GM19035 (cell line): ENCODE results near the gene PEF1.

Experiments used
- ATAC-seq: cut with Tn5 transposase; IDR thresholded peaks from one replicate; pipeline ENCODE4 v1.9.1; 2021; ENCODE audit not compliant: unreplicated experiment

Gene PEF1, protein sequence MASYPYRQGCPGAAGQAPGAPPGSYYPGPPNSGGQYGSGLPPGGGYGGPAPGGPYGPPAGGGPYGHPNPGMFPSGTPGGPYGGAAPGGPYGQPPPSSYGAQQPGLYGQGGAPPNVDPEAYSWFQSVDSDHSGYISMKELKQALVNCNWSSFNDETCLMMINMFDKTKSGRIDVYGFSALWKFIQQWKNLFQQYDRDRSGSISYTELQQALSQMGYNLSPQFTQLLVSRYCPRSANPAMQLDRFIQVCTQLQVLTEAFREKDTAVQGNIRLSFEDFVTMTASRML

DNA sequence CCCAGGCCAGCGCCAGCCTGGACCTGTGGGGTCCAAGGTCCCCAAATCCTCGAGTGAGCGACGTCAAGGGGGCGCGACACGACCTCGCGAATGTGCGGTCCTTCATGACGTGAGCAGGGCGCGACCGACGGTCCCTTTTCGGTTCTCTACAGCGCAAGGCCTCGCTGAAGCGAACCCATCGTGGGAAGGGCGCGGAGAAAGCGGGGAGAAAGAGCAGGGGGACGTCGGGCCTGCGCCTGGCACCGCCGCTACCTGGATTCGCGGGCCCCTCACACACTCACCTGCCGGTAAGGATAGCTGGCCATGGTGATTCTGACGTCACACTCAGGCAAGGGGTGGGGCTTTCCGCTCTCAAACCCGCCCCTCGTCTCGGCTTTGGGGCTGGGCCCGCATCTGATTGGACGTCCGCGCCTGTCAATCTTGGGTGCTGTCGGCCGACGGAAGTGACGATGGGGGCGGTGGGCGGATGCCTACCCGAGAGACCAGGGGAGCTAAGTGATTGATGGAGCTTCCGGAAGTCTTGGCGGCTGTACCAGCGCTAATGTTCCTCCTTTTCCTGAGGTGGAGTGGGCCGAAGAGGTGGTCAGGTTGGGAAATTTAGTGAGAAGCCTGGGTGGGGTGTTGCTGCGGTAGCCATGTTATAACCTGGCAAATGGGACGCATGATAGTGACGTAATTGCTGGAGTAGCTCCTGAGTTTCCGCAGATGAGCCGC, at the start of gene PEF1:
PEF1 (minus strand) TSS at position 317 of the 714 bp plus-strand sequence; CDS start at position 305, 12 bp downstream.
- peak; percentile 95 for ATAC-seq

DNA sequence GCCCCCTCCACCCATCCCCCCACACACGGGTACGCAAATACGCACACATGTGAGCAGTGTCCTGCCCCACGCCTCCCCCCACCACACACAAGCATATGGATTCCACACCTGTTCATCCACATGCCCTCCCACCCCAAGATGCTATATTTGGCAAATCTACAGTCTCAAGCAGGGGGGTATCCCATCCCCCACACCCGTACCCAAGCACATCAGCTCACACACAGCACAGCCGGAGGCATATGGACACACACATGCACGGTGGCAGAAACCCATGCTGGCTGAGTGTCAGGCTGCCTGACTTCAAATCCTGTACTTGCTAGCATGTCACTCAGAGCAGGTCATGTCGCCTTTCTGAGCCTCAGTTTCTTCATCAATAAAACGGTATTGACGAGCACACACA, 48.6 kb upstream of the PEF1 start:
- no peak for ATAC-seq

DNA sequence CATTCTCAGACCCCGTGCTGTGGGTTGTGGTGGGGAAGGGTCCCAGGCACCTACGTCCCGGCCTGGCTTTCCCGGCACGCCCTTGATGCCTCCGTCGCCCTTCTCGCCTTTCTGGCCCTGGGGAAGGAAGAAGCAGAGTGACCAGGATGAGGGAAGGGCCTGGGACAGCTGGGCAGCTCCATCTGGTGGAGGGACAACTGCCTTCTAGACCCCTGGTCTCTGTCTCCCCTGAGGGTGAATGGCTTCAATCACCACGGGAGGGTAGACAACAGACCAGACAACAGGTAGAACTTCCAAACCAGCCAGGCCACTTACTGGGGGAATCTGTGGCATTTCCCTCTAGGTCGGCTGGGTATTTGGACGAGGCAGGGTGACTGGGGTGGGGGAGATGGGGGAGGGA, 47.3 kb upstream of the PEF1 start:
- ATAC-seq, result no peak

DNA sequence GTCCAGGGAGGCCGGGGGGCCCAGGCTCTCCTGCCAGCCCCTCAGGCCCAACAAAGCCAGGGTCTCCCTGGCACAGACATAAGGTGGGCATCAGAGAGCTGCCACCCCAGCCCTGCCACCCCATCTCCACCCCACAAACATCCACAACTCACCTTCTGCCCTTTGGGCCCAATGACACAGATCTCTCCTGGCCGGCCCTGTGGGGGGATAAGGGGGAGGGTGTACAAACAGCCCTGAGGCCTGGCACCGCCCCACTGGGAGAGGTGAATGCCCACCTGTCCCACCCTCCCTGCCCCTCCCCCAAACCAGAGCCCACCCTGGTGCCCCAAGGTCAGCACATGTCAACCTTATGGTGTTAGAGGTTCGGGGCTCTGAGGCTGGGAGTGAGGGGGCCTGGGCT, 46.8 kb upstream of the PEF1 start:
- ATAC-seq, result no peak

DNA sequence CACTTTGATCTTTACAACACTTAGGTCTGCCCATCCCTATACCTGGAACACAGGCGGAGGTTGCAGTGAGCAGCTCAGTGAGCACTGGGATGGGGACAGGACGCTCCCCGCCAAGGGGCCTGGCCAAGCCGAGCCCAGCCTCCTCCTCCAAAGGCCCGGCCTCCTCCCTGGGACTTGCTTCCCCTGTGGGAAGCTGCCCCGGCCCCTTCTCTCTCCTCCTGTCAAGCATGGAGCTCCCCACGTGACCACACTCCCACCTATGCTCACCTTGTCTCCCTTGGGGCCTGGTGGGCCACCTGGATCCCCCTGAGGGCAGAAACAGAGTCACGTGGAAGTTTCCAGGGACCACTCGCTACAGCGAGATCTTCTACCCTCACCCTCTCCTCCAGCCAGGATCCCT, 46.2 kb upstream of the PEF1 start:
- no peak for ATAC-seq

DNA sequence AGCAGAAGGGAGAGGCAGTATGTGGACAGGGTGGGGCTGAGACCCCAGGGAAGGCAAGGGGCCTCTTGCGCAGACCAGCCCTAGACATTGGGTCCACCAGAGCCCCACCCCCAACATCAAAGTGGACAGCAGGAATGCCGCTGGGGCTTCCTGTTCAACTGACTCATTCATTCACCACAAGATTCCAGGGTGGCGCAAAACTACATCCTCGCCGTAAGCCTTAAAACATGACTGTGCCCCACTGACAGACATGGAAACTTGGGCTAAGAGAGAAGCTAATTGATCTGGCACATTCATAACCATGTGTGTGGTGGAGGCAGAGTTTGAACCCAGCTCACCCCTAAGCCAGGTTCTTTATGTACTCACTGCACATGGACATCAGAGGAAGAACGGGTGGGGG, 45.2 kb upstream of the PEF1 start:
- no peak for ATAC-seq

DNA sequence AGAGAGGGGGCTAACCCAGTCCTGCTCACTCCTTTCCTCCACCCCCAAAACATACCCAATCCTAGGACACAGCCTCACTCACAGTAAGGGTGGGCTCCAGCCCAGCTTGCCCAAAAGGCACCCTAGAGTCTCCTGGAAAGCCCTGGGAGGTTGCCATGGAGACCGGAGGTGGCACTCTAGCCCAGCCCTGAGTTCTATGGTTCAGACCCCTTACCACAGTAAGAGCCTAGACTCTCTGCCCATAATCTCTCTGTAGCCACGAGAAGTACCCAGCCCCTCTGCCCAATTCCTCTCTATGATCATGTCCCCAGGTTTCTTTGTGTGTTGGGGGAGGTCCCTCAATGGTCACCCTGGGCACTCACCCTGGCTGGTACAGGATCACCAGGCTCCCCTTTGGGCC, 44.7 kb upstream of the PEF1 start:
- ATAC-seq, result no peak

DNA sequence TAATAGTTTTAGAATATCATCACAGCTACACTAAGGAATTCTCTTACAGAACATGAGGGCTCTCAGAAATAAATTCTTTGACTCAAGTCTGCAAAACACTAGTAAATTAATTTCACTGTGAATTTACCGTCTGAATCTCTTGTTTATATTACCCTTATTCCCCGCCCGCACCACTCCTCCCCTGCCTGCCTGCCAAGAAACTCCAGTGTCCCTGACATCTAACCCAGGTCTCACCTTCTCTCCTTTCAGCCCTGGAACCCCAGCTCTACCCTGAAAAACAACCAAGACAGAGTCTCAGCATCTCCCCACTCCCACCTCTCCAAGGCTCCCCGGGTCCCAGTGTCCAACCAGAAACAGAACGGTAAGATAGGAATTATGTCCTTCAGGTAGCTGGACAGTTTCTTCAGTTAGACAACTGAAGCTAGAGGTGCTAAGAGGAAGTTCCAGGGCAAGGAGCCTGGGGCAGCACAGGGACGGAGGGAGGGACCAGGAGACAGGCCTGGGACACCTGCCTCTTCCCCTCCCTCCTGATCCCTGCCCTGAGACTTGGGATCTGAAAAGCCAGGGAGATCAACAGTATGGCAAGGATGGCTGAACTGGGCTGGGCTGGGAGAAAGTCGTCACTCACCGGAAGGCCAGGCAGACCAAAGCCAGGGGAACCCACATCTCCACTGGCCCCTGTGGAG, 43.7 kb upstream of the PEF1 start:
- no peak for ATAC-seq

DNA sequence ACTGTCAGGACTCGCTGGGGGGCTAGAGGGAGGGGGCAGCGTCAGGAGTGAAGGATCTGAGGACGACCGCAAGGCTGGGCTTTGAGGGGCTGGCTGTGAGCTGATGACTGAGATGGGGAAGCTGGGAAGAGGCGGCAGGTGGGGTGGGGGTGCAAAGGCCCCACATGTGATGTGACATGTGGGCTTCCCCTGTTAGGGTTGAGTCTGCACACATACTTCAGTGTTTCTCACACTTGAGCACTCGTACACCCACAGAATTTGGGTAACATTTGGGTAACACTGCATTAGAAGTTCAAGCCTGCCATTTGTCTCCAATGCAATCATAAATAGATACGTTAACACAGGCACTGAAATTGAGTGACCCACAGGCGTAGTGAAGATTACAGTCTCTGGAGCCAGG, 42.9 kb upstream of the PEF1 start:
- no peak for ATAC-seq

DNA sequence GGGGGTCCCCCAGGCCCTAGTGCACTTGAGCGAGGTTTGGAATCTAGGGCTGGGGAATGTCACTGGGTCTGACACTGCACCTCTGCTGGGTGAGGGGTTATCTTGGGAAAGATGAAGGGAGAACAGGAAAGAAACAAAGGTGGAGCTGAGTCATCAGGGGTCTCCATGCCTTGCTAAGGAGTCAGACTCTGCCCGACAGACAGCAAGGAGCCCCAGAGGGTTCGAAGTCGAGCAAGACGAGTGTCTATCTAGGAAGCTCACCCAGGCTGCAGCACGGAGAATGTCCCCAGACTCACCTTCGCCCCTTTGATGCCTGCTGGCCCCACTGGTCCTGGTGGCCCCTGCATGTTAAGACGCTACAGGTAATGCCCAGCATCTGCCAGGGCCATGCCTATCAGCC, 41.1 kb upstream of the PEF1 start:
- no peak for ATAC-seq

DNA sequence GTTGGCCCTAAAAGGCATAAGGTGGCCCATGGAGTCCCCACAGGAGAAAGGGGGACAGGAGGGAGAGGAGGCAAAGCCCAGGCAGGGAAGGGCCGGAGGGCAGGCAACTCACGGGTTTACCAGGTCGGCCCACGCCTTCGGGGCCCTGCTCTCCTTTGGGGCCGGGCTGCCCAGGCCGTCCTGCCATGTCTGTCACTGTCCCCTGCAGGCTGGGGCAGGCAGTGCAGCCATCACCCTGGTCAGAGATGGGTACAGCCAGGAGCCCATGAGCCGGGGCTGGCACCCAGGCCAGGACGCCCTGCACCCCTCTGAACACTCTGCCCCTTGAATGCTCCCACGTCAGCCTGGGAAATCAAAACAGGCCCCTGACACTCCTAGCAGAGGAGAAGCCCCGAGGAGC, 39.3 kb upstream of the PEF1 start:
- ATAC-seq, result no peak

DNA sequence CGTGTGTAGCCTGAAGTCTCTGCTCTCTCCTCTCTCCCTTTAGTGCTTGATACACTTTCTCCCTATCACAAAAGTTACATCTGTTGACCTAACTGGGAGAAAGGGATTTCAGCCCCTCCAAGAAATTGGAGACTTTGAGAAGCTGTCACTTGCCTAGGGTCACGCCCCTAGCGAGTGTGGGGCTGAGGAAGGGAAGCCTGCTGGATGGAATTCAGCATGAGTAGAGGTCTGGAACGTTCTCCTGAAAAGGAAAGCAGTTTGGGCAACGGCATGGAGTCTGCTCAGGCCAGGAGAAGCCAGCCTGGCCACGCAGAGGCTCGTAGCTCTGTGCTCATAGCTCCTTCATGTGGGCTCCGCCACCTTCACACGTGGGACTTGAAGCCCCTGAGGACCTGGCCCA, 36.7 kb upstream of the PEF1 start:
- no peak for ATAC-seq

DNA sequence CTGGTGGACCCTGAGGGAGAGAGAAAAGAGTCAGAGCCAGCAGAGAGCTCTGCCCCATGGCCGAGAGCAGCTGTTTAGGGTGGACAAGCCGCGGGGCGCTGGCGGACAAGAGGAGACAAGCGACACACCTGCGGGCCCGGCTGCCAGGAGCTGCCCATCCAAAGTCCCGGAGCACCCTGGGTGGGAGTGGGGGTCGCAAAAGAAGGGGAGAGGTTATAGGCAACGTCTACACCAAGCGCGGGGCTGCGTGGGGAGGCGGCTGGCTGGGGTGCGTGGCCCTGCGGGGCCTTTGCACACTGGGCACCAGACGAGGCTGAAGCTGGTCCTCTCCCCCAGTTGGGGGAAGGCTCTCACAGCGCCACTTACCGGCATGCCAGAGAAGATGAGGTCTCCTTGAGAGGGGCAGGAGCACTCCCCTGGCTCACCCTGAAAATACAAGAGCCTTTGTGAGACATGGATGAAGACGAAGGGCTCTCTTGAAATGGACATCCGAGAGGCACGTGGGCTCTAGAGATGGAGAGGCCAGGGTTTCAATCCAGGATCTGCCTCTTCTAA, 35.1 kb upstream of the PEF1 start:
- no peak for ATAC-seq

DNA sequence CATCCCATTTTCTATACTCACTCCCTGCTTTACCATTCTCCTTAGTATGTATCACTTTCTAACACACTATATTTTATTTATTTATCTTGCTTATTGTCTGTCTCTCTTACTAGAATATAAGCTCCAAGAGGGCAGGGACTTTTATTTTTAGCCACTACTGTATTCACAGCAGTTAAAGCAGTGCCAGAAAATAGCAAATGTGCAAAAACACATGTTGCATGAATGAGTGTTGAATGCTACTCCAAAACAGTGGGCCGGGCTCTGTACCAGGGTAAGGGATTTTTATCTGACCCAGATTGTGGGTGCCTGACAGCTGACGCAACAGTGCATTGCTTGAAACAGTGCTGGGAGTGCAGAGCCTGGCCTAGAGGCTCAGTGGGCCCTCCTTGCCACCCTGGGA, 34.4 kb upstream of the PEF1 start:
- ATAC-seq, result no peak

DNA sequence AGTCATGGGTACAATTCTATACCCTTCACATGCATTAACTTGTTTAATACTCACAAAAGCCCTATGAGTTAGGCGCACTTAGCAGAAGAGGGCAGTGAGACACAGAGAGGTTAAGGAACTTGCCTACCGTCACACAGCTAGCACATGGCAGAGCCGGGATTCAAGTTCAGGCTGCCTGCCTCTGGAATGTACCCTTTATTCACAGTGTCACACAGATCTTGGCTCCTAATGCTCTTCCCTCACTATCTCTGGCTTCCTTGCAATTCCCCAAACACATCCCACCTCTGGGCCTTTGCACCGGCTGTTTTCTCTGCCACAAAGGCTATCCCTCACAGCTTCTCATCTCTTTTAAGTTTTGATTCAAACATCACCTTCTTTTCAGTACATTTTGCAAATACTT, 34.0 kb upstream of the PEF1 start:
- no peak for ATAC-seq

DNA sequence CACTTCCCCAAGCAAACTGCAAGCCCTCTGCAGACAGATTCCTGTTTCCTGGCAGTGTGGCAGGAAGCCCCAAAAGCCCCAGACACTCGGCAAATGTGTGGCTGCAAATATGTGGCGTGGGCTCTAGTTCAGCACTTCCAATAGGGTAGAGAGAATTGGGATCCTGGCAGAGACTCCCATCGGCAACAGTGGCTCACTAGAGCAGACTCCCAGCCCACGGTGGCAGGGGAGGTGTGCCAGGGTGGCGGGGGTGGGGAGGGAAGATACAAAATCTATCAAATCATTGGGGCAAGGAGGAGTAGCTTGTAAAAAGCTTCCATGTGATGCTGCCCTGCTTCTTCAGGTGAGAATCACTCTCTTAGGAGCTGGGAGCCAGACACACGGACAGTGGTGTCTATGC, 33.3 kb upstream of the PEF1 start:
- ATAC-seq, result no peak

DNA sequence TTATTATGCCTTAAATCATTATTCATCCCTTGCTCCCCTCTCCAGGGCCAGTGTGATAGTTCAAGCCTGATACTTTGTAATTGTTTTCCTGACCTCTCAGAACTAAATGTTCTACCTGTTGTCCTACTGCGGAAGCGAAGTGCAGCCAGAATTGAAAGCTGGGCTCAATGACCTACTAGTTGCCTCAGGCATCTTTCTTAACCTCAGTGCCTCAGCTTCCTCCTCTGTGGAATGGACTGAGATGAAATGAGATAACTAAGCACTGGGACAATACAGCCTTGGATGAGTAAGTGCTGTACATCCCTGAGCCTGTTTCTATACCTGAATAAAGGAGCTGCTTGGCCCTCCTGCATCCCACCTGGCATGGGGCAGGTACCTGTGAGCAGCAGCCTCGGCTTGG, 32.7 kb upstream of the PEF1 start:
- ATAC-seq, result no peak

DNA sequence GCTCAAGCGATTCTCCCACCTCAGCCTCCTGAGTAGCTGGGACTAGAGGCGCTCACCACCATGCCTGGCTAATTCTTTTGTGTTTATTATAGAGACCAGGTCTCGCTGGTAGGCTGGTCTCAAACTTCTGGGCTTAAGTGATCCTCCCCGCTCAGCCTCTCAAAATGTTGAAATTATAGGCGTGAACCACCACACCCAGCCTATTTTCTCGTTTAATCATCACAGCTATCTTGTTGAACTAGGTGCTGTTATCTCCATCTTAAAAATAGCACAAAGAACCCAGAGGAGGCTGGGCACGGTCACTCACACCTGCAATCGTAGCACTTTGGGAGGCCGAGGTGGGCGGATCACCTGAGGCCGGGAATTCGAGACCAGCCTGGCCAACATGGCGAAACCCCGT, 31.1 kb upstream of the PEF1 start:
- no peak for ATAC-seq

DNA sequence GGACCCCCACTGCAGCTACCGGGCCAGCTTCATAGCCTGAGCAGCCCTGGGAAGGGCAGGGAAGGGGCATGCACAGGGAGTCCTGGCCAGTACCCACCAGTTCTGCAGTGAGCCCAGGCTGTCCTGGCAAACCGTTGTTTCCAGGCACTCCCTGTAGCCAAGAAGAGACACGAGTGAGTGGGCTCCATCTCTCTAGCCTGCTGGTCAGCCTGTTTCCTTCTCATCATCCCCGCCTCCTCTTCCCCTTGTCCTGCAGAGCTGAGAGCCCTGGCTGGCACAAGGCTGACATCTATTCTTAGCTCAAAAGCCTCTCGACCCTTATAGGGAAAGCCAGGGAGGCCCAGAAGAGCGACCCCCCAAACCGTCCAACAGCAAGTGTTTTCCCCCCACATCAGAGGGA, 30.5 kb upstream of the PEF1 start:
- ATAC-seq, result no peak

DNA sequence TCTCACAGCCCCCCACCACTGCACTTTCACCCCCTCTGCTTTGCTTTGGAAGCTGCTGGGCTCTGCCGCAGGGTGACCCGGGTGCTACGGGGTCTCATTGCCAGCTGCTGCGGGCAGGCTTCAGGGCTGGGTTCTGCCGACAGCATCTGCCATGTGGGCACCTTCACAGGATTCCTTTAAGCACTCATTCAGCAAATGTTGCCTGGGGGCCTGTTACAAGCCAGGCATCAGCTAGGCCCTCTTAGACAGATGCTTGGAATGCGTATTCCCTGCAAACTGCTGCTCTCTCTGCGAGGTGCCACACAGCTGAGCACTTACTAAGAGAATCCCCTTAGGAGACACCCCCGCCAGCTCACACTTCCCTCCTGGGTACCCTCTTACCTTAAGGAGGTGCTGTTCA, 29.9 kb upstream of the PEF1 start:
- no peak for ATAC-seq

DNA sequence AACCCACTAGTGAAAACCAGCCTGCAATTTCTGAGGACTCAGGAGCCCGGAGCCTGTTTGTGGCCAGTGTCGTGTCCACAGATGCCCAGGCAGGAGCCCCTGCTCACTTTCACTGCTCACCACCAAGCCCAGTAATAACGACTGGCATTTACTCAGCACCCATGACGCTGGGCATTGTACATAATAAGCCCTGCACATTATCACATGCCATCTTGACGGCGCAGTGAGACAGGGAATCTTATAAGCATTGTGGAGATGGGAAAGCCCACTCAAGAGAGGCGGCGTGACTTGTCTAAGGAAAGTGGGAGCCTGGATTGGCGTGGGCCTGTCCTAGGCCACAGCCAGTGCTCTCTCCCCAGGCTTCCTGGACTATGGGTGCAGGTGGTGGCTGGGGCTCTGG, 28.8 kb upstream of the PEF1 start:
- no peak for ATAC-seq

DNA sequence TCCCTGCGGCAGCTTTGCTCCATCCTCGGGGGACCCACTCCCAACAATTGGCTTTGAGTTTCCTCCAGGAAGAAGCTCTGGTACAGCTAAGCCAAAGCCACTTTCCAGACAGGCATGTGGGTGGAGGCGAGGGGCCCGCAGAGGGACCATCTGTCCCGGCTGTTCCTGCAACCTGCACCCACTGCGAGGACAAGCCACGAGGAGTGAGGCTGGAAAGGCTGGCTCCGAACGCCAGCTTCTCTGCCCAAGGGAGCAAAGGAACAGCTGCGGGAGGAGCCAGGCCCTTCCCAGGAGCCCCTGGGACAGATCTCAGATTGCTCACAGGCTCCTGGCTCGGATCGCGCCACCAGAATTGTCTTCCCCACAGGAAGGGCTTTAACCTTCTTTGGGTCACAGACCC, 28.3 kb upstream of the PEF1 start:
- no peak for ATAC-seq
